ENCODE measurements around the gene SLC5A11.
"Not testable (repeated sequence)": the region's sequence is repeated elsewhere in the genome, so short reads cannot be mapped to it uniquely, and the experiment has no call there.

SLC5A11 gene

DNA sequence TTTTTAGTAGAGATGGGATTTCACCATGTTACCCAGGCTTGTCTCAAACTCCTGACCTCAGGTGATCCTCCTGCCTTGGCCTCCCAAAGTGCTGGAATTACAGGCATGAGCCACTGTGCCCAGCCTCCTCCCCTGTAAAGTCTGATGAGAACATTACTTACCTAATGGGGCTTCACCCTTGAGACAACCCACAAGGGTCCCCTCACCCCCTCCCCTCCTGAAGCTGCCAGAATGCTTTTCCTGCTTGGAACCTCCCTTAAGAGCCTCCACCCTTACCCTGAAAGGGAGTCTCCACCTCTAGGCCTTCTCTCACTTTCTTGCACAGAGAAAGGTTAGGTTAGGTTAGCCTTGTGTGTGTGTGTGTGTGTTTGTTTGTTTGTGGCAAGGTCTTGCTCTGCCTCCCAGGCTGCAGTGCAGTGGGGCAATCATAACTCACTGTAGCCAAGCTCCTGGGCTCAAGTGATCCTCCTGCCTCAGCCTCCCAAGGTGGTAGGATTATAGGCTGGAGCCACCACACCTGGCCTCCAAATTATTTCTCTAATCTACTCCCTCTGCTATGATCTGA lies 8.9 kb downstream of the SLC5A11 start:
- H3K4me3 ChIP-seq (ENCODE audit: insufficient read depth in 1 of 2, low read depth in 1 of 2, low read length in 2 of 2), result no peak overlapping the region

DNA sequence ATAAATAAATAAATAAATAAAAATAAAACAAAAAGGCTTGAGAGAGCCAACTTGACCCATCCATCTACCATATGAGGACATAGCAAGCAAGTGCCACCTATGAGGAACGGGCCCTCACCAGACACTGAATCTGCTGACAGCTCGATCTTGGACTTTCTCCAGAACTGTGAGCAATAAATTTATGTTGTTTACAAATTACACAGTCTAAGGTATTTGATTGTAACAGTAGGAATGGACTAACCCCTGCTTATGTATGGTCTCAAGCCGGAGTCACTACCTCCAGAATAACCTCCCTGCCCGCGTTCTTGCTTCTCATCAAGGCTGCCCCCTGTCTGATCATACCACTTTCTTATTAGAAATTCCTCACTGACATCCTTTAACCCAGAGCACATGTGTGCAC lies 9.9 kb downstream of the SLC5A11 start:
- Histone ChIP-seq H3K36me3 (ENCODE audit: control insufficient read depth in 1 of 2, insufficient read depth in 2 of 2, low read depth in 1 of 2, low read length in 2 of 2) (no peaks in the 10 kb centered on the region), H3K9ac (ENCODE audit: low read length) (no peak overlapping the region), H3K79me1 (replicated peaks; ENCODE audit: low read length, poor library complexity, severe bottlenecking) (no peaks in the 10 kb centered on the region), H3K14ac (ENCODE audit: low read length in 2 of 2) (no peak overlapping the region), H3K27me3 (ENCODE audit: control insufficient read depth in 1 of 2, insufficient read depth in 1 of 2, low read length in 2 of 2) (no peaks in the 10 kb centered on the region), H3K23ac (ENCODE audit: low read length in 2 of 2) (no peak overlapping the region), H3K27ac (ENCODE audit: low read length, poor library complexity, severe bottlenecking) (no peak overlapping the region), H3K4me2 (ENCODE audit: low read length, poor library complexity, severe bottlenecking) (no peak overlapping the region), H2AFZ (ENCODE audit: low read depth, low read length) (no peak overlapping the region), H4K91ac (ENCODE audit: low read length) (no peak overlapping the region), H2BK120ac (ENCODE audit: low read depth, low read length) (no peak overlapping the region), H2AK5ac (ENCODE audit: low read length, severe bottlenecking) (no peak overlapping the region), H3K4ac (ENCODE audit: low read depth in 1 of 2, low read length in 2 of 2) (no peak overlapping the region), H2BK12ac (ENCODE audit: low read length in 2 of 2) (no peak overlapping the region), H3K4me1 (ENCODE audit: control insufficient read depth, insufficient read depth, low read depth, low read length) (peaks cover 6% of the 10 kb centered on the region), H3K9me3 (ENCODE audit: control insufficient read depth, low read length) (no peaks in the 10 kb centered on the region), H2BK5ac (ENCODE audit: low read depth, low read length, poor library complexity, severe bottlenecking) (no peak overlapping the region), H2BK15ac (ENCODE audit: low read depth, poor library complexity, severe bottlenecking) (no peak overlapping the region), H4K8ac (ENCODE audit: low read length) (no peak overlapping the region), H3K18ac (ENCODE audit: low read depth in 1 of 2, low read length in 2 of 2) (no peak overlapping the region), H3K4me3 (ENCODE audit: insufficient read depth in 1 of 2, low read depth in 1 of 2, low read length in 2 of 2) (no peak overlapping the region)
- 83% methylated on average over 4 of the region's 5 CpGs for WGBS
- DNase-seq, result no peak

More for the DNA sequence above, 8.9 kb downstream of the SLC5A11 start:
- H2BK12ac ChIP-seq (ENCODE audit: low read length in 2 of 2), result no peak overlapping the region
- H3K9me3 ChIP-seq (ENCODE audit: control insufficient read depth, low read length), result no peaks in the 10 kb centered on the region
- H4K91ac ChIP-seq (ENCODE audit: low read length), result no peak overlapping the region
- no peak for DNase-seq
- no peak overlapping the region for H3K9ac ChIP-seq (ENCODE audit: low read length)
- no peak overlapping the region for H2AK5ac ChIP-seq (ENCODE audit: low read length, severe bottlenecking)
- H3K27ac ChIP-seq (ENCODE audit: low read length, poor library complexity, severe bottlenecking), result no peak overlapping the region
- no peak overlapping the region for H2AFZ ChIP-seq (ENCODE audit: low read depth, low read length)
- H3K23ac ChIP-seq (ENCODE audit: low read length in 2 of 2), result no peak overlapping the region
- H3K4me1 ChIP-seq (ENCODE audit: control insufficient read depth, insufficient read depth, low read depth, low read length), result peaks cover 8% of the 10 kb centered on the region
- no peak overlapping the region for H2BK120ac ChIP-seq (ENCODE audit: low read depth, low read length)
- H3K4me2 ChIP-seq (ENCODE audit: low read length, poor library complexity, severe bottlenecking), result no peak overlapping the region
- H4K8ac ChIP-seq (ENCODE audit: low read length), result no peak overlapping the region
- H3K36me3 ChIP-seq (ENCODE audit: control insufficient read depth in 1 of 2, insufficient read depth in 2 of 2, low read depth in 1 of 2, low read length in 2 of 2), result no peaks in the 10 kb centered on the region
- H2BK15ac ChIP-seq (ENCODE audit: low read depth, poor library complexity, severe bottlenecking), result no peak overlapping the region
- no peaks in the 10 kb centered on the region for H3K79me1 ChIP-seq (replicated peaks; ENCODE audit: low read length, poor library complexity, severe bottlenecking)
- no peak overlapping the region for H3K14ac ChIP-seq (ENCODE audit: low read length in 2 of 2)
- no peak overlapping the region for H2BK5ac ChIP-seq (ENCODE audit: low read depth, low read length, poor library complexity, severe bottlenecking)
- no peak overlapping the region for H3K4ac ChIP-seq (ENCODE audit: low read depth in 1 of 2, low read length in 2 of 2)
- H3K27me3 ChIP-seq (ENCODE audit: control insufficient read depth in 1 of 2, insufficient read depth in 1 of 2, low read length in 2 of 2), result no peaks in the 10 kb centered on the region
- no peak overlapping the region for H3K18ac ChIP-seq (ENCODE audit: low read depth in 1 of 2, low read length in 2 of 2)

DNA sequence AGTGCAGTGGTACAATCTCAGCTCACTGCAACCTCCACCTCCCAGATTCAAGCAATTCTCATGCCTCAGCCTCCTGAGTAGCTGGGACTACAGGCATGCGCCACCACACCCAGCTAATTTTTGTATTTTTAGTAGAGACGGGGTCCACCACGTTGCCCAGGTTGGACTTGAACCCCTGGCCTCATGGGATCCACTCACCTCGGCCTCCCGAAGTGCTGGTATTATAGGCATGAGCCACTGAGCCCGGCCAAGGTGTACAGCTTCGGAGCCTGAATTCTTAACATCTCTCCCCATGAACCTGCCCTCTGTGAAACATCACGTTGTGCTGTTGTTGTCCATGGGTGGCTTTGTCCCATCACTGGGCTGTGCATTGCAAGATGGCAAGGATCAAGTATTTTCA lies 11.1 kb downstream of the SLC5A11 start:
- 90% methylated on average over 8 of the region's 8 CpGs for WGBS
- H3K27me3 ChIP-seq (ENCODE audit: control insufficient read depth in 1 of 2, insufficient read depth in 1 of 2, low read length in 2 of 2), result not testable (repeated sequence)

DNA sequence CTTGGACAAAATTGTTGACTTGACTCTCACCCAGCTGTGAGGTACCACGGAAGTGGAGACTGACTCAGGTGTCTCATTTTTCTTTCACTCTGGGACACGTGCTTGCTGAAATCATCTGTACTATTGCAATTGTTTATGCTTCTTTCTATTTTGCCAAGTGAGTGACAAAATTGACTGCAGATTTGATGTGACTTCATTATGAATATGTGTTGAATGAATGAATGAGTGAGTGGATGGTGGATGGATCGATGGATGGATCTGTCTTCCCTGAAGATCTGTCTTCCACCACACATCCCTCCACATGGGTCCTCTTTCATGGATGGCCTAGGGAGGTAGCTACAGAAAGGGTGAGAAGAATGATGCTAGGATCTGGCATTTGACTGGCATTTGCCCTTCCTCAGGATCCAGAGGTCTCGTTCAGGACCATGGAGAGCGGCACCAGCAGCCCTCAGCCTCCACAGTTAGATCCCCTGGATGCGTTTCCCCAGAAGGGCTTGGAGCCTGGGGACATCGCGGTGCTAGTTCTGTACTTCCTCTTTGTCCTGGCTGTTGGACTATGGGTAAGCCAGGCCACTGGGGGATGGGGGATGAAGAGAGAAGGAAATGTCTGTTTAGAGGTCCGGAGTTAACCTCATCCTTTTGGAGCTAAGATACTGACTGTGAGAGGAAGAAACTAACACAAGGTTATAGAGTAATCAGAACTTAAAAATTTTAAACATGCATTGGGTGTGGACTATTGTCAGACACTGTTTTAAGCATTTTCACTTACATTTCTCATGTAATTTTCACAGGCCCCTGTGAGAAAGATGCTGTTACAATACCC lies 12.7 kb downstream of the SLC5A11 start:
- H3K4me2 ChIP-seq (ENCODE audit: low read length, poor library complexity, severe bottlenecking), result no peak overlapping the region
- H3K4ac ChIP-seq (ENCODE audit: low read depth in 1 of 2, low read length in 2 of 2), result no peak overlapping the region
- H3K23ac ChIP-seq (ENCODE audit: low read length in 2 of 2), result no peak overlapping the region
- H3K18ac ChIP-seq (ENCODE audit: low read depth in 1 of 2, low read length in 2 of 2), result no peak overlapping the region
- peaks cover 6% of the 10 kb centered on the region for H3K4me1 ChIP-seq (ENCODE audit: control insufficient read depth, insufficient read depth, low read depth, low read length)
- no peak overlapping the region for H3K9ac ChIP-seq (ENCODE audit: low read length)
- no peak overlapping the region for H2BK15ac ChIP-seq (ENCODE audit: low read depth, poor library complexity, severe bottlenecking)
- H2AFZ ChIP-seq (ENCODE audit: low read depth, low read length), result no peak overlapping the region
- no peak overlapping the region for H4K8ac ChIP-seq (ENCODE audit: low read length)
- no peak overlapping the region for H2AK5ac ChIP-seq (ENCODE audit: low read length, severe bottlenecking)
- H2BK12ac ChIP-seq (ENCODE audit: low read length in 2 of 2), result no peak overlapping the region
- no peaks in the 10 kb centered on the region for H3K9me3 ChIP-seq (ENCODE audit: control insufficient read depth, low read length)
- no peaks in the 10 kb centered on the region for H3K27me3 ChIP-seq (ENCODE audit: control insufficient read depth in 1 of 2, insufficient read depth in 1 of 2, low read length in 2 of 2)
- WGBS, result 36% methylated on average over 9 of the region's 9 CpGs
- H3K36me3 ChIP-seq (ENCODE audit: control insufficient read depth in 1 of 2, insufficient read depth in 2 of 2, low read depth in 1 of 2, low read length in 2 of 2), result no peaks in the 10 kb centered on the region
- no peak overlapping the region for H2BK120ac ChIP-seq (ENCODE audit: low read depth, low read length)
- H3K27ac ChIP-seq (ENCODE audit: low read length, poor library complexity, severe bottlenecking), result no peak overlapping the region
- no peak overlapping the region for H3K14ac ChIP-seq (ENCODE audit: low read length in 2 of 2)
- H3K79me1 ChIP-seq (replicated peaks; ENCODE audit: low read length, poor library complexity, severe bottlenecking), result no peaks in the 10 kb centered on the region
- H4K91ac ChIP-seq (ENCODE audit: low read length), result no peak overlapping the region
- DNase-seq, result peak; percentile 69
- no peak overlapping the region for H2BK5ac ChIP-seq (ENCODE audit: low read depth, low read length, poor library complexity, severe bottlenecking)
- H3K4me3 ChIP-seq (ENCODE audit: insufficient read depth in 1 of 2, low read depth in 1 of 2, low read length in 2 of 2), result no peak overlapping the region

More for the DNA sequence above, 11.1 kb downstream of the SLC5A11 start:
- H3K18ac ChIP-seq (ENCODE audit: low read depth in 1 of 2, low read length in 2 of 2); H2BK15ac ChIP-seq (ENCODE audit: low read depth, poor library complexity, severe bottlenecking); H3K4me2 ChIP-seq (ENCODE audit: low read length, poor library complexity, severe bottlenecking); DNase-seq; H3K4me3 ChIP-seq (ENCODE audit: insufficient read depth in 1 of 2, low read depth in 1 of 2, low read length in 2 of 2); H3K36me3 ChIP-seq (ENCODE audit: control insufficient read depth in 1 of 2, insufficient read depth in 2 of 2, low read depth in 1 of 2, low read length in 2 of 2); H3K9ac ChIP-seq (ENCODE audit: low read length); H2AK5ac ChIP-seq (ENCODE audit: low read length, severe bottlenecking); H2BK120ac ChIP-seq (ENCODE audit: low read depth, low read length); H4K91ac ChIP-seq (ENCODE audit: low read length); H3K9me3 ChIP-seq (ENCODE audit: control insufficient read depth, low read length); H2BK12ac ChIP-seq (ENCODE audit: low read length in 2 of 2); H2AFZ ChIP-seq (ENCODE audit: low read depth, low read length); H3K4me1 ChIP-seq (ENCODE audit: control insufficient read depth, insufficient read depth, low read depth, low read length); H3K27ac ChIP-seq (ENCODE audit: low read length, poor library complexity, severe bottlenecking); H3K23ac ChIP-seq (ENCODE audit: low read length in 2 of 2); H3K79me1 ChIP-seq (replicated peaks; ENCODE audit: low read length, poor library complexity, severe bottlenecking); H3K14ac ChIP-seq (ENCODE audit: low read length in 2 of 2); H2BK5ac ChIP-seq (ENCODE audit: low read depth, low read length, poor library complexity, severe bottlenecking); H3K4ac ChIP-seq (ENCODE audit: low read depth in 1 of 2, low read length in 2 of 2); H4K8ac ChIP-seq (ENCODE audit: low read length): not testable (repeated sequence)

Data from mesenchymal stem cell (in vitro differentiated cells and primary cell).